COLO829 (cell line): ENCODE measurements around the gene RPL9.
"Not testable (repeated sequence)": the region's sequence is repeated elsewhere in the genome, so short reads cannot be mapped to it uniquely, and the experiment has no call there.

Experiments used
- DNase-seq: peaks from one replicate; pipeline ENCODE4 v3.0.0; 2012; ENCODE audit warnings: low spot score

RPL9 gene

DNA sequence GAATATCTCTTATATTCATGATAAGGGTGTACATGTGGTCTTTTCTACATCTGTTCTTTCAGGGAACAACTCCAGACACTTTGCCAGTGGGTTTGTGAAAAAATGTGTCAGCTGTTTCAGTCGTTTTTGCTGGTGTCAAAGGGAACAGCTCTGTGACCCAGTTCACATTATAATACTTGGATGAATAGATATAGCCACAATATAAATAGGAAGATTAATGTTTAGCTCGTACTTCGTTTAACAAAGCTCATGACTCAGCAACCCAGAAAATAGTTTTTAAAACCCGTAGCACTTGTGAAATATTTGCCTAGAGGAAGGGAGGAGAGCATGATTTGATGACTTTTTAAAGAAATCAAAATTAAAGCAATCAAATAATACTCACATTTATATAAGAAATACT, 8.0 kb upstream of the RPL9 start:
- DNase-seq, result no peak

GRCh38 chr4:39464886-39465501, 6.3 kb upstream of the RPL9 start:
- no peak for DNase-seq

GRCh38 chr4:39458161-39458504, 589 bp downstream of the RPL9 start:
- DNase-seq, result not testable (repeated sequence)

- DNase-seq, result no peak
Observed at GRCh38 chr4:39456946-39457763, 1.6 kb downstream of the RPL9 start.

DNA sequence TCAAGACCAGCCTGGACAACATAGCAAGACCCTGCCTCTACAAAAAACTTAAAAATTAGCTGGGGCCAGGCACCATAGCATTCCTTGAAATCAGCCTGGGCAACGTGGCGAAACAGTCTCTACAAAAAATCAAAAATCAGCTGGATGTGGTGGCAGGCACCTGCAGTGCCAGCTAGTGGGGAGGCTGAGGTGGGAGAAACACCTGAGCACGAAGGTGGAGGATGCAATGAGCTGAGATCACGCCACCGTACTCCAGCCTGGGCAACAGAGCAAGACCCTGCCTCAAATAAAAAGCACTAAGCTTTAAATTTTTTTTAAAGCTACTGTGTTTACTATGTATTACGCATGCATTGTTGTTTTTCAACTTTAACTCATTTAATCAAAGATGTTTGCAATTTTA, 3.2 kb downstream of the RPL9 start:
- DNase-seq, result no peak

- no peak for DNase-seq
Observed at GRCh38 chr4:39453738-39454137, 5.0 kb downstream of the RPL9 start.

DNA sequence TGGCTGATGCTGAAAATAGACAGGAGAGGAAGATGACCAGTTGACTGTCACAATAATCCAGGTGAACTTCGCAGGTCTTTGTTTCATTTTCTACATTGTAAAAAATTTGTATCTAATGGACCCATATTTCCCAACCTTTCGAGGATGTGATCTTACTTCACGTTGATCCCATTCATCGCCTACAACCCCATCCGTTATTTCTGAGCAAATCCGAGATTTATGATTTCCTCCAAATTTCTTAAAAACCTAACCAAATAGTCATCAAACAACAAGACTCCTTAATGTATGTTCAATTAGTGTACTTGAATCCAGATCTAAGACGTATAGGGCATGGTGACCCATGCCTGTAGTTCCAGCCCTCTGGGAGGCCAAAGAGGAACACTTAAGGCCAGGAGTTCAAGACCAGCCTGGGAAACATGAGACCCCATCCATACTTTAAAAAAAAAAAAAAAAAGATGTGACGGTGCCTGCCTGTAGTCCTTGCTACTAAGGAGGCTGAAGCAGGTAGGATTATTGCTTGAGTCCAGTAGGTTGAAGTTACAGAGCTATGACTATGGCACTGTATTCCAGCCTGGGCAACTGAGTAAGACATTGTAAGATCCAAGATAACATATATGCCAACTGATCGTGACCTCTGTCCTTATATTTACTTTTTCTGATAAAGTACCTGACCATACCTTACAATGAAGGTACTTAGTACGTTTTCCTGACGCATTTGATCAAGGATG, 5.7 kb downstream of the RPL9 start:
- DNase-seq, result no peak

DNA sequence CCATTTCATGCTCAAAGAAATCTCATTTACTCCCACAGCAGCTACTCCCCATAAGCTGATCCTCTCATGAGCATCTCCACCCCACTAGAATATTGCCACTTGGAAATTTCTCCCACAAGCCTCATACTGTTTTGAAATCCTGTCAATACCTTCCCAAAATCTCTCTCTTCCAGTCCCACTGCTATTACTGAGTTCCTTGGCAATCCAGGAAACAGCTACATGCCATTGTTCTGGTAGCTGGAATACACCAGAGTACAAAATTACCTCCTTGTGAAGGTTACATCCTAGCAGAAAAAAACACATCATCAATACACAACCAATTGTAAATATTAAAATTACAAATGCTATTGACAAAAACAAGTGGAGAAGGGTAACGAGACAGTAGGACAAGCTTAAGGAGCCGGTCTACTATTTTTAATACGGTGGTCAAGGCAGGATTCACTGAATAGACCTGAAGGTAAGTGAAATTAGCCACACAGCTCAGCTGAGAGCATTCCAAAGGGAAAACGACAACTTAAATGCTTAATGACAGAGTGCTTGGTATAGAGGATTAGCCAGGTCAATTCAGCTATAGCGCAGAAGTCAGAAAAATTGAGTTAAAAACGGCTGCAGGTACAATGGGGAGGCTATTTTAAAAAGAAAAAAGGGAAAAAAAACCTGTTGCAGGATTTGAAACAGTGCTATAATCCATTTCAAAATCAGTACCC, 6.4 kb downstream of the RPL9 start:
- DNase-seq, result no peak

- DNase-seq, result no peak
Observed at GRCh38 chr4:39451423-39452023, 7.2 kb downstream of the RPL9 start.

DNA sequence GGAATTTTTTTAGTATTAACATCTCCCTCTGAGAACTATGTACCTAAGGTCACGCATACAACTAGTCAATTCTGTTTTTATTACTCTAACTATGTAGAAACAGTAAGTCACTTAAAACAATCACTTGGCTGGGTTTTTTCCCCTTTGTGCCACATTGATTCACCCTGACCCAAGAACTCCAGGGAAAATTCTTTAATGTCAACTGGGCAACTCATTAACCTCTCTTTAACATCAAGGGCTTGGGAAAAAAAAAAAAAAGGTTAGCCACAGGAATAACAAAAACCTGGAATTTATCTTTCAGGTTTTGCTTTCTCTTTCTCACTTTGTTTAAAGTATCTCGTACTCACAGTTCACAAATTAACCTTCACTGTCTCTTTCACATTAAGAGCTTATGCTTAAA, 8.1 kb downstream of the RPL9 start:
- no peak for DNase-seq

GRCh38 chr4:39446842-39447573, 11.7 kb downstream of the RPL9 start:
- DNase-seq, result no peak

DNA sequence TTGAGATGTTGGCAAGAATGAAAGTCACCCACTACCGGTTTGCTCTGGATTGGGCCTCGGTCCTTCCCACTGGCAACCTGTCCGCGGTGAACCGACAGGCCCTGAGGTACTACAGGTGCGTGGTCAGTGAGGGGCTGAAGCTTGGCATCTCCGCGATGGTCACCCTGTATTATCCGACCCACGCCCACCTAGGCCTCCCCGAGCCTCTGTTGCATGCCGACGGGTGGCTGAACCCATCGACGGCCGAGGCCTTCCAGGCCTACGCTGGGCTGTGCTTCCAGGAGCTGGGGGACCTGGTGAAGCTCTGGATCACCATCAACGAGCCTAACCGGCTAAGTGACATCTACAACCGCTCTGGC, 12.3 kb downstream of the RPL9 start:
- DNase-seq, result no peak

DNA sequence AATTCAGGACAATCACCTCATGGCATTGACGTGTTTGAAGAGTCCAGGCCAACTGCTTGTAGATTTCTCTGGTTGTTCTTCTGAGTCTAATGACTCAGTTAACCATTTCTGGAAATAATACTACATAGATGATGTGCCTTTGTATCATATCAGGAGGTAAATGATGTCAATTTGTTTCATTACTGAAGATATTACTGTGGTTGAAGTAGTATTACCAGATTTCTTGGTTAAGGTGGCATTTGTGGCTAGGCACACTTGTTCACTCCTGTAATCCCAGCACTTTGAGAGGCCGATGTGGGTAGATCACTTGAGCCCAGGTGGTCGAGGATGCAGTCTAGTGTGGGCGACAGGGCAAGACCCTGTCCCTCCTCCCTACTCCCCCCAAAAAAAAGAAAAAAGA, 15.7 kb downstream of the RPL9 start:
- no peak for DNase-seq

GRCh38 chr4:39441593-39441992, 17.1 kb downstream of the RPL9 start:
- DNase-seq, result no peak

GRCh38 chr4:39435659-39436563, 22.8 kb downstream of the RPL9 start:
- DNase-seq, result no peak

- DNase-seq, result no peak
Observed at GRCh38 chr4:39433878-39434492, 24.7 kb downstream of the RPL9 start.

GRCh38 chr4:39429476-39430334, 29.0 kb downstream of the RPL9 start:
- DNase-seq, result no peak

- DNase-seq, result no peak
Observed at GRCh38 chr4:39427520-39428114, 31.1 kb downstream of the RPL9 start.

DNA sequence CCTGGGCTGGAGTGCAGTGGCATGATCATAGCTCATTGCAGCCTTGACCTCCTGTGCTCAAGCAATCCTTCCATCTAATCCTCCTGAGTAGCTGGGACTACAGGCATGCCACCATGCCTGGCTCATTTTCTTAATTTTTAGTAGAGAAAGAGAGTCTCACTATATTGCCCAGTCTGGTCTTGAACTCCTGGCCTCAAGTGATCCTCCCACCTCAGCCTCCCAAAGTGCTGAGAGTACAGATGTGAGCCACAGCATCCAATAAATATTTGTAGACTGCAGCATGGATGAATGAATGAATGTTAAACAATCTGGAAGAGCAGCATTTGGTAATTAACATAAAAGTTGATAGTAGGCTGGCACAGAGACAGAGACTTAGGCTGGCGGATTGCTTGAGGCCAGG, 32.0 kb downstream of the RPL9 start:
- DNase-seq, result no peak
